A549 (cell line): ENCODE measurements around the gene CBLIF. TPM values are rescaled to one million over a fixed set of nuclear protein-coding genes. Genes with fewer than 3 reads are reported as not detected.

Experiments used
- KDM1A ChIP-seq: fragments of 200-600 bp; sonication (generic); IDR thresholded peaks from 2 replicates; pipeline ENCODE4 v1.6.1; 2016; ENCODE audit warnings: low read depth, mild to moderate bottlenecking
- RNF2 ChIP-seq: fragments of 200-600 bp; sonication (generic); IDR thresholded peaks from 2 replicates; pipeline ENCODE4 v1.6.1; 2016; ENCODE audit warnings: low read depth, mild to moderate bottlenecking, antibody characterized with exemption, moderate library complexity, borderline replicate concordance
- USF2 ChIP-seq: fragments of 450-650 bp; IDR thresholded peaks from 2 replicates; pipeline ENCODE4 v1.6.1; 2014; ENCODE audit warnings: antibody characterized with exemption
- polyA plus RNA-seq, 4 experiments: library from polyadenylated mRNA; depleted of rRNA in 3 of 4; stranded (reverse); fragments of >200 nt; fragmentation: RNase III in 1 of 4; extraction: RNeasy Plus Mini Kit Qiagen cat#74134 plus additional on column Dnase treatment in 1 of 4; gene quantifications; 2 replicates in 3 of 4; 3 replicates in 1 of 4; pipeline ENCODE4 v1.2.3, GENCODE V29; 2011 to 2017

CBLIF gene
- polyA plus RNA-seq, 2 of the 4 experiments (the other 2 are of a cell fraction) = not detected

GRCh38 chr11:59779487-59779886 lies 65.8 kb downstream of the CBLIF start (continued):
- TF ChIP-seq KDM1A = no peak
- no peak for TF ChIP-seq RNF2
- TF ChIP-seq USF2 = no peak
- TF ChIP-seq, all 56 proteins: peak for 0

Other genes starting within 250 kb of the CBLIF start
- gene OSBP, start 229.7 kb downstream of the CBLIF start, polyA plus RNA-seq (2011; rRNA removed) = 31.7 and 39.6 TPM in 2 replicates
- 25.4 to 26.3 TPM (median 25.9 TPM) in 3 replicates for gene OSBP, start 229.7 kb downstream of the CBLIF start, polyA plus RNA-seq (2017; fragmentation: RNase III; extraction: RNeasy Plus Mini Kit Qiagen cat#74134 plus additional on column Dnase treatment)
- 54.6 and 61.4 TPM in 2 replicates for gene PATL1, start 176.5 kb downstream of the CBLIF start, polyA plus RNA-seq (2011; rRNA removed)
- gene PATL1, start 176.5 kb downstream of the CBLIF start, polyA plus RNA-seq (2017; fragmentation: RNase III; extraction: RNeasy Plus Mini Kit Qiagen cat#74134 plus additional on column Dnase treatment) = 36.5 to 40.6 TPM (median 37.2 TPM) in 3 replicates
- gene OR10V1, start 131.7 kb downstream of the CBLIF start, polyA plus RNA-seq (2011; rRNA removed) = not detected in 2 replicates
- gene OR10V1, start 131.7 kb downstream of the CBLIF start, polyA plus RNA-seq (2017; fragmentation: RNase III; extraction: RNeasy Plus Mini Kit Qiagen cat#74134 plus additional on column Dnase treatment) = not detected in 3 replicates
- 13.5 and 15.4 TPM in 2 replicates for gene STX3, start 90.1 kb downstream of the CBLIF start, polyA plus RNA-seq (2011; rRNA removed)
- gene STX3, start 90.1 kb downstream of the CBLIF start, polyA plus RNA-seq (2017; fragmentation: RNase III; extraction: RNeasy Plus Mini Kit Qiagen cat#74134 plus additional on column Dnase treatment) = 11.1 to 15.2 TPM (median 11.2 TPM) in 3 replicates
- gene MRPL16, start 34.7 kb downstream of the CBLIF start, polyA plus RNA-seq (2011; rRNA removed) = 62.8 and 77.7 TPM in 2 replicates
- 54.3 to 59.0 TPM (median 57.3 TPM) in 3 replicates for gene MRPL16, start 34.7 kb downstream of the CBLIF start, polyA plus RNA-seq (2017; fragmentation: RNase III; extraction: RNeasy Plus Mini Kit Qiagen cat#74134 plus additional on column Dnase treatment)
- gene TCN1, start 21.0 kb upstream of the CBLIF start, polyA plus RNA-seq (2011; rRNA removed) = 0.79 and 1.5 TPM in 2 replicates
- 0.18 to 0.47 TPM (median 0.22 TPM) in 3 replicates for gene TCN1, start 21.0 kb upstream of the CBLIF start, polyA plus RNA-seq (2017; fragmentation: RNase III; extraction: RNeasy Plus Mini Kit Qiagen cat#74134 plus additional on column Dnase treatment)
- gene OOSP3, start 33.3 kb upstream of the CBLIF start, polyA plus RNA-seq (2011; rRNA removed) = not detected in 2 replicates
- not detected in 3 replicates for gene OOSP3, start 33.3 kb upstream of the CBLIF start, polyA plus RNA-seq (2017; fragmentation: RNase III; extraction: RNeasy Plus Mini Kit Qiagen cat#74134 plus additional on column Dnase treatment)
- not detected in 2 replicates for gene OOSP1, start 92.9 kb upstream of the CBLIF start, polyA plus RNA-seq (2011; rRNA removed)
- not detected in 3 replicates for gene OOSP1, start 92.9 kb upstream of the CBLIF start, polyA plus RNA-seq (2017; fragmentation: RNase III; extraction: RNeasy Plus Mini Kit Qiagen cat#74134 plus additional on column Dnase treatment)
- gene OOSP4A, start 118.5 kb upstream of the CBLIF start, polyA plus RNA-seq (2011; rRNA removed) = not detected in 2 replicates
- not detected in 3 replicates for gene OOSP4A, start 118.5 kb upstream of the CBLIF start, polyA plus RNA-seq (2017; fragmentation: RNase III; extraction: RNeasy Plus Mini Kit Qiagen cat#74134 plus additional on column Dnase treatment)
- gene OOSP4B, start 171.7 kb upstream of the CBLIF start, polyA plus RNA-seq (2011; rRNA removed) = not detected in 2 replicates
- gene OOSP4B, start 171.7 kb upstream of the CBLIF start, polyA plus RNA-seq (2017; fragmentation: RNase III; extraction: RNeasy Plus Mini Kit Qiagen cat#74134 plus additional on column Dnase treatment) = not detected in 3 replicates
- not detected in 2 replicates for gene OOSP2, start 194.9 kb upstream of the CBLIF start, polyA plus RNA-seq (2011; rRNA removed)
- gene OOSP2, start 194.9 kb upstream of the CBLIF start, polyA plus RNA-seq (2017; fragmentation: RNase III; extraction: RNeasy Plus Mini Kit Qiagen cat#74134 plus additional on column Dnase treatment) = not detected in 3 replicates
- not detected in 2 replicates for gene MS4A3, start 211.2 kb upstream of the CBLIF start, polyA plus RNA-seq (2011; rRNA removed)
- gene MS4A3, start 211.2 kb upstream of the CBLIF start, polyA plus RNA-seq (2017; fragmentation: RNase III; extraction: RNeasy Plus Mini Kit Qiagen cat#74134 plus additional on column Dnase treatment) = not detected in 3 replicates
- gene MS4A2, start 243.2 kb upstream of the CBLIF start, polyA plus RNA-seq (2011; rRNA removed) = not detected in 2 replicates
- gene MS4A2, start 243.2 kb upstream of the CBLIF start, polyA plus RNA-seq (2017; fragmentation: RNase III; extraction: RNeasy Plus Mini Kit Qiagen cat#74134 plus additional on column Dnase treatment) = not detected in 3 replicates